ENCODE measurements around the gene KCNK6.

DNA sequence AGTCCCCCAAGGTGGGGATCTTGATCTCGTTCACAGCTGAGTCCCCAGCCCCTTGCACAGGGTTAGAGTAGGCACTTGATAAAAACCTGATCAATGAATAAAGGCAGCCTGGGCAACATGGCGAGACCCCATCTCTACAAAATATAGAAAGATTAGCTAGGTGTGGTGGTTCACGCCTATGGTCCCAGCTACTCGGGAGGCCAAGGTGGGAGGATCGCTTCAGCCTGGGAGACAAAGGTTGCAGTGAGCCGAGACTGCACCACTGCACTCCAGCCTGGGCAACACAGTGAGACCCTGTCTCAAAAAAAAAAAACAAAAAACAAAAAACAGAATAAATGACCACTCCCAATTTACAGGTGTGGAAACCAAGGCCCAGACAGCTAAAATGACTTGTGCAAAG, 8.7 kb upstream of the KCNK6 start:
- TF ChIP-seq, protein P1, sequence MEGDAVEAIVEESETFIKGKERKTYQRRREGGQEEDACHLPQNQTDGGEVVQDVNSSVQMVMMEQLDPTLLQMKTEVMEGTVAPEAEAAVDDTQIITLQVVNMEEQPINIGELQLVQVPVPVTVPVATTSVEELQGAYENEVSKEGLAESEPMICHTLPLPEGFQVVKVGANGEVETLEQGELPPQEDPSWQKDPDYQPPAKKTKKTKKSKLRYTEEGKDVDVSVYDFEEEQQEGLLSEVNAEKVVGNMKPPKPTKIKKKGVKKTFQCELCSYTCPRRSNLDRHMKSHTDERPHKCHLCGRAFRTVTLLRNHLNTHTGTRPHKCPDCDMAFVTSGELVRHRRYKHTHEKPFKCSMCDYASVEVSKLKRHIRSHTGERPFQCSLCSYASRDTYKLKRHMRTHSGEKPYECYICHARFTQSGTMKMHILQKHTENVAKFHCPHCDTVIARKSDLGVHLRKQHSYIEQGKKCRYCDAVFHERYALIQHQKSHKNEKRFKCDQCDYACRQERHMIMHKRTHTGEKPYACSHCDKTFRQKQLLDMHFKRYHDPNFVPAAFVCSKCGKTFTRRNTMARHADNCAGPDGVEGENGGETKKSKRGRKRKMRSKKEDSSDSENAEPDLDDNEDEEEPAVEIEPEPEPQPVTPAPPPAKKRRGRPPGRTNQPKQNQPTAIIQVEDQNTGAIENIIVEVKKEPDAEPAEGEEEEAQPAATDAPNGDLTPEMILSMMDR (IDR thresholded peaks at IDR 0.05), result no peak
- no peak for TF ChIP-seq POLR2A (IDR thresholded peaks at IDR 0.05)
- TF ChIP-seq POLR2AphosphoS5 (IDR thresholded peaks at IDR 0.05), result no peak

All from breast epithelium (tissue), 3 donors.